ENCODE results near the gene DPP4.

Gene DPP4

DNA sequence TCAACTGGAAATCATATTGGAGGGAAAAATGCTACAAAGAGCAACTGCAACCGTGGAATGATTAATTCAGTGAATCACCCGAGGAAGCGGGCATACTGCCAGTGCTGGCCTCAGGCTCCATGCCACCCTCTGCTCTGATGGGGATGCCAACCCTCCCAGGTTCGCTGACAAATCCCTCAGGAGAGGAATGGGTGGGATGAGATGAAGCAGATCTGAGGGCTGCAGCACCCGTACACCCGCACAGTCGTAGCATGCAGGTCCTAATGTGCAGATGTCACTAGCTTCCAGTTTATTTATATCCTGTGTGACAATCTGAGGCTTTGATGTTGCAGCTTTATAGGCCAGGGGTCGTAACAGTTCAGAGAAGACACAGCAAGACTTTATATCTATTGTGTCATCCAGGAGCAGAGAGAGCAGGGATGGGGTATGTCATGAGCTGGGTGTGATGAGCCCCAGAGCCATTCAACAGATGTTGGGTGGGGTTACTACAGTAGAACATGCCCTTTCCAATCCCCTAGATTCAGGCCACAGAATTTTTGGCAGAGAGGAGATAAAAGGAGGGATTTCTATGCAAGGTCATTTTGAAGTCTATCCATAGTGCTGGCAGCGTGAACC lies 44.6 kb downstream of the DPP4 start:
- DNase-seq (ENCODE audit: insufficient read length, low spot score) (peak; percentile 56), FAIRE-seq (peak; percentile 89)
- TF ChIP-seq POLR2A (IDR thresholded peaks at IDR 0.05; ENCODE audit: low read depth, low read length) = no peak

DNA sequence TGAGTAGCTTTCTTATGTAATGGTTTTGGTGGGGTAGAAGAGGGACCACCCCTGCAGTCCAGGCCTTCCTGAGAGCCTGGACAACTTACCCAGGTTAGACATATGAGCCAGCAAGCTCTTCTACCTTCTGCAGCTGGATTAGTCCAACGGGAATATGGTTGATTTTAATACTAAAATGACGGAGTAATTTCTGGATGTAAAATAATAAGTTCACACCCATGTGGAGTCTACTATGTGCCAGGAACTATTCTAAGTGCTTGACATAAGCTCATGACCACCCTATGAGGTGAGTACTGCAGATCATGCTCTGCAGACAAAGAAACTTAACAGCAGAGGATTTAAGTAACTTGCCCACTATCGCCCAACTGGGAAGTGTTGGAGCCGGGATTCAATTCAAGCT lies 45.5 kb downstream of the DPP4 start:
- DNase-seq (ENCODE audit: insufficient read length, low spot score) (no peak), FAIRE-seq (no peak)
- TF ChIP-seq POLR2A (IDR thresholded peaks at IDR 0.05; ENCODE audit: low read depth, low read length) = no peak

DNA sequence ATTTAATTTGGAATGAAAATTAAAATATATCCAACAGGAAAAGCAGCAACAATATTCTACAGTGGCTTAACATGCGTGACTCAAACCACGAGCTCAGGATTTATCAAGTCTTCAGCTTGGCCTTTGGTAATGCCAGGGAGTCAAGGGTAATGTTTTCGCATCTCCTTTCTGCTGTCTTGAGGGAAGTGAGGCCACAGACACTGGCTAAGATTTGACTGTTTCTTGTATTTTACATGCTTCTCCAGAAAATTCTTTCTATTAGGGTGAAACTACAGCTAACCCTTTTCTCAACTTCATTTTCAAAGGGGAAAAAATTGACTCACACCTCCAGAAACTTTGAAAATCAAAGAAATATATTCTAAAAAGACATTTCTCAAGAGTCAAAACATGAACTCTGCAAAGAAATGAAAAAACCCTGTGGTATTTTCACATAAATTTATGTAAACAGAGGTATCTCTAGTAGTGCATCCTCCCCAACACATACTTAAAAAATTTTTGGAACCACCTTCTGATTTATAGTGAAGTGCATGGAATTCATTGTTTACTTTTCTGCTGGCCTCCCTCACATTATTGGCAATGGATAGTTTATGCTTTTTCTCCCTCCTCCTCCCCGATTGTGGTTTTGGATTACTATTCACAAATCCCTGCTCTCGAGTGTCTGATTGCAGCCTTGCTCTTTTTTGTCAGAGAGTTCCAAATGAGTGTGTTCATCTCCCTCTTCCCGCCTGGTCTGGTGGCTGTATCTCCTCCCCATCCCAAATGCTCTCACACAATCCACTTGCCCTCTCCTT lies 48.7 kb downstream of the DPP4 start:
- FAIRE-seq (peak; percentile 23), DNase-seq (ENCODE audit: insufficient read length, low spot score) (no peak)
- TF ChIP-seq POLR2A (IDR thresholded peaks at IDR 0.05; ENCODE audit: low read depth, low read length) = no peak

DNA sequence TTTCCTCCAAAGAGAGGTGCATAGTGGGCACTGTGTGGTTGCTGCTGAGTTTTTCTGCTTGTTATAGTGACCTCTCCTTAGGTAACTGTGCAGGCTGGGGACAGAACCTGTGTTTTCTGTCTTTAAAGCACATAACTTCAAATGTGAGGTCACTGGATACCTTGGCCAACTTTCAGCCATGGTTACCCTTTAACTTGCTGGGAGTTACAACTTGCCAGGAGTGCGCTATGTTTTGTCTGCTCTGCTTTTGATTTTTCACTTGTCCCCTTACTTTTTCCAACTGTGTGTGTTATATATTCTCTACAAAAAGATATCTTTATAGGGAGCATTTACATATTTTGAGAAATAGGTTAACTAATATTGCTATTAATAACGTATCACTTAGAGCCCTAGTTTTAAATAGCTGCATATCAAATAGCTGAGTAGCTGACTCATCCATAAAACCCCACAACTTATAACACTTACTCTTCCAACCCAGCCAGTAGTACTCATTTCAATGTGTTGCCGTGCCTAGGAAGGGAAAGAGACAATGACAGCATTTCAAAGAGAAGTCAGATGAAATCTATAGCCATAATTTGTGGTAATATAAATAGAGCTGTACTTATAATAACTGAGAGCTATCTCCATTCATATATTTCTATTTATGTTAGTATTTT lies 51.6 kb downstream of the DPP4 start:
- FAIRE-seq (no peak), DNase-seq (ENCODE audit: insufficient read length, low spot score) (no peak)
- TF ChIP-seq POLR2A (IDR thresholded peaks at IDR 0.05; ENCODE audit: low read depth, low read length) = no peak

DNA sequence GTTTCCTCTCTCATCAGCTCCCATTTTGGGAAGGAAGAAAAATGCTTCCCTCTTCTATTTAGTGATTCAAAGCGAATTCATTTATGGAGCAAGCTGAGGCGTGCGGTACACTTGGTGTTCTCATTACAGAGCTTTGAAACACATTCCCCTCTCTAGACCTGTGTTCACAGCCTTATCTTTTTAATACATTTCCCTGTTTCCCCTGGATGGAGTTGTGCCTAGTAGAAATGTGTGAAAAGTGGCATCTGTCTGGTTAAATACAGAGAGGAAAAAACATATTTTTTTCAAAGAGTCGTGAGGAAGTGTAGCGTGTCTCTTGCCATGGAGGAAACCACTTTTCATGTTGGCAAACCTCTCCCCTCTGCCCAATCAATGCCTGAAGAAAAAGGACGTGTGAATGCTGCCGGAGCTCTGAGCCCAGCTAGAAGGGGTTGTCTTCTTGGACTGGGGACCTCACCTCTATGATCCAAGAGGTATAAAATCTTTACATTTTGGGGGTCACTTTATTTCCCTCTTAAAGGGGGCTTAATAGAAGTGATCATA lies 52.4 kb downstream of the DPP4 start:
- DNase-seq (ENCODE audit: insufficient read length, low spot score) (no peak), FAIRE-seq (no peak)
- TF ChIP-seq POLR2A (IDR thresholded peaks at IDR 0.05; ENCODE audit: low read depth, low read length) = no peak

DNA sequence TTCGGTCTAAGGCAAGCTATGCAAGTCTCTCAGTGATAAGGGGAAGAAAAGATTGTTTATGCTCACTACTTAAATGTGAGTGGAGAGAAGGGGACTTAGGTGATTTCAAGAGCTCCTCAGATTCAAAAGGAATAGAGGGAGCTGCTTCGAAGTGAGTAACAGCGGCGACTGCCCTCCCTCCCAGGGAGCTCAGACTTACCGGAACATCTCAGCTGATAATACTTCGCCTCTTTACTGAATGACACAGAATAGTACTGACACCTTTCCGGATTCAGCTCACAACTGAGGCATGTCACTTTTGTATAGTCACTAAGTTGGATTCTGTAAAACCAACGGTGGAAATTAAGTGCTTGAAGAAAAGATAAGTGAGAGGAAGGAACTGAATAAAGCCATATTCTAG lies 55.5 kb downstream of the DPP4 start:
- DNase-seq (ENCODE audit: insufficient read length, low spot score) = no peak
- FAIRE-seq = no peak
- TF ChIP-seq POLR2A (IDR thresholded peaks at IDR 0.05; ENCODE audit: low read depth, low read length) = no peak

DNA sequence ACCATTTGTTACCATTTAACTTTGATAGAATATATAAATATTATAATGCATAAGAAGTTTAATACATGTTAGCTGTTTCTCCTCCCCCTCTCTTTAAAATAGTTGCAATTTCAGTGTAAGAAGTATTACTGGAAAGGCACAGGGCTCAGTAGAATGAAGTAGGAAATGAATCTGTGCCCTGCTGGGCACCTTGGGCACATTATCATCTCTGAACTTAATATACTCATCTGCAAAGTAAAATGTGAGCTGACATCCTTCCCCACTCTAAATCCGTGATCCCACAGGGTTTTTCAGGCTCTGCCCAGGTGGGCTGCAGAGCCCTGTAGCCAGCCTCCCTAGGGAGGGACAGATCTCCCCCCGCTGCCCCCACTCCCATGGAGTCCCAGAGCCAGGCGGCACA lies 56.8 kb downstream of the DPP4 start:
- no peak for DNase-seq (ENCODE audit: insufficient read length, low spot score)
- no peak for TF ChIP-seq POLR2A (IDR thresholded peaks at IDR 0.05; ENCODE audit: low read depth, low read length)
- FAIRE-seq = no peak

DNA sequence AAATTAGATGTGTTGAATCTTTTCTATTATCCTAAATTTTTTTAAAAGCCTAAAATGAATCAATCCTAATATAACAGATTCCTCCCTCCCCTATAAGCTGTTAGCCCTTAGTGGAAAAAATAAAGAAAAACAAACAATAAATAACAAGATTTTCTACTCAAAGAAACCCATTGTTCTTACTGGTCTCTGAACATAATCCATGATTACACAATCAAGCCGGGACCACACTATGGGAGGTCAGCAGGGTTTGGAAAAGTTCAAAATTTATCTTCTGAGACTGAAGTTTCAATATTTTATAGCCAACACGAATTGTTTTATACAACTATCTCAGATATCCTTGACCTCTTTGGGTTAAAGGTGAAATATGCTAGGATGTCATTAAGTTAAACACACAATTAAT lies 57.9 kb downstream of the DPP4 start:
- FAIRE-seq = no peak
- no peak for TF ChIP-seq POLR2A (IDR thresholded peaks at IDR 0.05; ENCODE audit: low read depth, low read length)
- no peak for DNase-seq (ENCODE audit: insufficient read length, low spot score)

DNA sequence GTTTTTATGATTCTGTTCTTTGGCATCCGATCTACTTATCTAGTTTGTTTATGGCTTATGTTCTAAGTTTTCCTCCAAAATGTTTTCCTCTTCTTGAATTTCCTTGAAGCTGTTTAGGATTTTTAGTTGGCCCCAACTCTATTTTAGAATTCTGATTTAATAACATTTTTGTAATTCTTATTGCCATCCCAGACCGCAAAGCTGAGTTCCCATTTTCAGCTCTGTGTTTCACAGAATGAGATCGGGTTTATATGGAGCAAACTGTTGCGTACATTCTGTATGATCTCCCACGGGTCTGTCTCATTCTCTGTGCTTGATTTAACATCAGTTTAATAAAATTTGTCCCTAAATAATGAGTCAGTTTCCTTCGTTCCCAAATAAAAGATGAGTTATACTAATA lies 59.3 kb downstream of the DPP4 start:
- no peak for TF ChIP-seq POLR2A (IDR thresholded peaks at IDR 0.05; ENCODE audit: low read depth, low read length)
- DNase-seq (ENCODE audit: insufficient read length, low spot score) (no peak), FAIRE-seq (no peak)

DNA sequence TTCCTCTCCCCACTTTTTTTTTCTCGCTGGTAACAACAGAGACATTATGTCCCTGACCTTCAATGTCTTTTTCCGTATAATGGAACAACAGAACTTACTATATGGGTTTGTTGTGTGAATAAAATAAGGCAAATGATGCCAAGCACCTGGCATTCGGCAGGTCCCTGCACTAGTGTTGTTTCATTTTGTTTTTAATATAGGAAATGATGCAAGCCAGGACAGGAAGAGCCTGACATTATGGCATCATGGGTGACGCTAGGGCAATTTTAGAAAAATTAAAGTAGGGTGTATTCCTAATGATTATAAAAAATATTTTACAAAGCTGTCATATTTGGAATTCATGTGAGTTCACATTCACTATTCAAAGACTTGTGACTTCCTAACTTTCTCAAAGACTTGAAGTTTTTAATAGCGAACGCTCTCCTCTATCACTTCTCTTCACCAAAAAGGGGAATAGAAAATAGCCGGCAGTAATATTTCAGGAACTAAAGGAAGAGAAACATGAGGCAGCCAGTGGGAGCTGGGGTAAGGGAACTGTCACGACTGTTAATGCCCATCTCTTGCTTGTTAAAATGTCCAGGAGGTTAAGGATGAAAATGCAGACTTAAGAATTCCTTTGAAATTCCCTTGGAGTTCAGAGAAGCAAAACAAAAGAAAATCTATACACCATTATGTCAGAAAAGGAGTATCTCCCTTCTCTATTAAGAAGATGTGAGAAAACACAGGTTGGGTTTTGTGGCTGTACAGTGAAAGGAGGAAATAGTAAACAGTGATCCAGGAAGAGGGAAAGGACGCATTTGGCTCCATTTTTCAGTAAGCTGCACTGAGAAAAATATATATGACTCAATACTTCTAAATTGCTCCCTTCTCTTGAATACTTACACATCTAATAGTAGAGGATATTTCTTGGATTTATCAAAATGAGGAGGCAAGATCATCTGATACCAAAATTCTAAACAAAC lies 60.2 kb downstream of the DPP4 start:
- DNase-seq (ENCODE audit: insufficient read length, low spot score) = no peak
- no peak for FAIRE-seq
- TF ChIP-seq POLR2A (IDR thresholded peaks at IDR 0.05; ENCODE audit: low read depth, low read length) = no peak

DNA sequence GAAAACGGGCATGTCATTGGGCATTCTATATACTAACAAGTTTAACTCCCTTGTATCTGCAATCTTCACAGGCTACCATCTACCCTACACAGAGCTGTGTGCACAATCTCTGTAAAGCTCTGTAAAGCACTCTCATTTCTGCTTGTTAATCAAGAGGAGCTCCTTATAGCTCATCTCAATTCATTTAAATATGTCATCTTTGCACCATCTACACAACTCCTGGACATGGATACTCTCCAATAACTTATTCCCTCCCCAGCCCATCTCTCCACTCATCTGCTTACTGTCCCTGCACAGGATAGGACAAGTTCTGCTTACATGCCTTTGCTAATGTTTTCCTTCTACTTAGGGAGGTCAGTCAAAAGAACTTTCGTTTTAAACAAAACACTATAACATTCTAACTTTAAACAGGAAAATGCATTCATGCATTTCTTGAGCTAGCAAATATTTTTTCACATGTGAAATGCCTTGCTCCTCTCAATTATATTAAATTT lies 61.4 kb downstream of the DPP4 start:
- DNase-seq (ENCODE audit: insufficient read length, low spot score) (no peak), FAIRE-seq (no peak)
- no peak for TF ChIP-seq POLR2A (IDR thresholded peaks at IDR 0.05; ENCODE audit: low read depth, low read length)

DNA sequence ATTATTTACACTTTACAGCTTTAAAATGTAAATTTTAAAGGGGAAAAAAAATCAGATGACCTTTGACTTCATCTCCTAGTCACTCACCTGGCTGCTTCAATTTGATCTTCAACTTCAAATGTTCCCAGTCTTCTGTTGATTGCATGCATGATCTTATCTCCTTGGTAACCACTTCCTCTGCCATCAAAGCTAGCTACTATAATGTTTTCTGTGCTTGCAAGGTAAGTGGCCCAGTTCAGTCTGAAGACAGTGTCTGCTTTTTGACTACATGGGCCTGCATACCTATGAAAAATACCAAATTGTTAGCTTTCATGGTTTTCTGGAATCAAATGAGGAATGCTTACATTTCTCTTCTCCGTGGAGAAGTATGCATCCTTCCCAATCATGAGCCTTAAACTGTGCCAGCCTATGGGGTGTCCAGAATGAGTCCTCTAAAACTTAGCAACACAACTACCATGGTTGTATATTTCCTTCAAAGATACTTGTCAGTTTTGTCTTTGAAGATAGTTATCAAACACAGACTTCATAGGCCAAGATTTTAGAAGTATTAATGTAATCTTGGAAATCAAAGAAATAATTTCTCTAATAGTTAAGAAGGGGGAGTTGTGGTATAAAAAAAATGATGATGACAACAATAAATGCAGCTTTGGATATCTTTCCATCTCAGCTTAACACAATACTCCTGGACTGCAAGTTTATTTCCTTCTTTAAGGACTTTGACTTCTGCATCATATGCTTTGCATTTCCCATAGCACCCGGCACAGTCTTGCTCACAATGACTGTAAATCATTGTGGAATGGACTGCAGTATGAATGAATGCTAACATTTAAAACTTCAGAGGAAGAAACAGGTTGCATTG lies 62.1 kb downstream of the DPP4 start:
- no peak for DNase-seq (ENCODE audit: insufficient read length, low spot score)
- no peak for FAIRE-seq
- TF ChIP-seq POLR2A (IDR thresholded peaks at IDR 0.05; ENCODE audit: low read depth, low read length) = no peak

All from H54 (cell line).